ENCODE results near the gene SLC35E4.

GRCh38 chr22:30675436-30675835 lies 39.9 kb downstream of the SLC35E4 start:
- TF ChIP-seq TAF1 (conservative IDR thresholded peaks at IDR 0.05) (no peak), REST (IDR thresholded peaks at IDR 0.05) (no peak), CTCF (IDR thresholded peaks at IDR 0.05; ENCODE audit: low read depth, low read length, missing input control) (no peak), RAD21 (IDR thresholded peaks at IDR 0.05) (no peak)

Data from liver (tissue), 3 donors.